Measurements from ENCODE around the gene PDK1. TPM values are rescaled to one million over a fixed set of nuclear protein-coding genes. Genes with fewer than 3 reads are reported as not detected.

PDK1 gene
- total RNA-seq, 1 donor from 2014 or later: 65.2 TPM

DNA sequence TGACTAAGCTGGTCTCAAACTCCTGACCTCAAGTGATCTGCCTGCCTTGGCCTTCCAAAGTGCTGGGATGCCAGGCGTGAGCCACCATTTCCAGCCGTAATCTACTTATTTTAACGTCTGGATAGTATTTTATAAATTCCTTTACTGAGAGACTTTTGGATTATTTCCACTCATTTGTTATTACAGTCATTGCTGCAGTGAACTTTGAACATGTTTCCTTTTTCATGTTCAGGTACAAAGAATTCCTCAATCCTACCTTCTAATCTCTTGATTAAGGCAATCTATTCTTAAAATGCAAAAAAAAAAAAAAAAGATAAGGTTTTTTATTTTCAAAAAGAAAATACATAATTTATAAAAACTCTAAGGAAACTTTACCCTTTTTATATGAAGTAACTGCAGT is 78.6 kb downstream of the PDK1 start:
- Histone ChIP-seq H3K9me3 (ENCODE audit: low read depth) (no peaks in the 10 kb centered on the region), H3K36me3 (no peaks in the 10 kb centered on the region), H3K27ac (no peak overlapping the region), H3K4me3 (no peak overlapping the region), H3K79me2 (ENCODE audit: low read depth) (no peaks in the 10 kb centered on the region), H3K27me3 (no peaks in the 10 kb centered on the region), H2AFZ (replicated peaks) (no peak overlapping the region), H4K20me1 (ENCODE audit: low read depth) (no peaks in the 10 kb centered on the region), H3F3A (ENCODE audit: low read depth) (no peaks in the 10 kb centered on the region), H3K9ac (no peak overlapping the region), H3K4me1 (no peaks in the 10 kb centered on the region), H3K4me2 (no peak overlapping the region)
- peaks cover 5% of the 10 kb centered on the region for H3K36me3 Mint-ChIP-seq
- no peaks in the 10 kb centered on the region for H3K9me3 Mint-ChIP-seq
- no peak overlapping the region for H3K4me3 Mint-ChIP-seq
- no peak for TF ChIP-seq EZH2 (IDR thresholded peaks at IDR 0.05)
- TF ChIP-seq, protein P1, sequence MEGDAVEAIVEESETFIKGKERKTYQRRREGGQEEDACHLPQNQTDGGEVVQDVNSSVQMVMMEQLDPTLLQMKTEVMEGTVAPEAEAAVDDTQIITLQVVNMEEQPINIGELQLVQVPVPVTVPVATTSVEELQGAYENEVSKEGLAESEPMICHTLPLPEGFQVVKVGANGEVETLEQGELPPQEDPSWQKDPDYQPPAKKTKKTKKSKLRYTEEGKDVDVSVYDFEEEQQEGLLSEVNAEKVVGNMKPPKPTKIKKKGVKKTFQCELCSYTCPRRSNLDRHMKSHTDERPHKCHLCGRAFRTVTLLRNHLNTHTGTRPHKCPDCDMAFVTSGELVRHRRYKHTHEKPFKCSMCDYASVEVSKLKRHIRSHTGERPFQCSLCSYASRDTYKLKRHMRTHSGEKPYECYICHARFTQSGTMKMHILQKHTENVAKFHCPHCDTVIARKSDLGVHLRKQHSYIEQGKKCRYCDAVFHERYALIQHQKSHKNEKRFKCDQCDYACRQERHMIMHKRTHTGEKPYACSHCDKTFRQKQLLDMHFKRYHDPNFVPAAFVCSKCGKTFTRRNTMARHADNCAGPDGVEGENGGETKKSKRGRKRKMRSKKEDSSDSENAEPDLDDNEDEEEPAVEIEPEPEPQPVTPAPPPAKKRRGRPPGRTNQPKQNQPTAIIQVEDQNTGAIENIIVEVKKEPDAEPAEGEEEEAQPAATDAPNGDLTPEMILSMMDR (IDR thresholded peaks at IDR 0.05): no peak
- no peak for TF ChIP-seq EZH2phosphoT487 (IDR thresholded peaks at IDR 0.05)
- no peak for DNase-seq (ENCODE audit: low spot score)
- H3K27ac Mint-ChIP-seq: no peak overlapping the region
- no peaks in the 10 kb centered on the region for H3K4me1 Mint-ChIP-seq
- H3K27me3 Mint-ChIP-seq (ENCODE audit: insufficient read depth, low read depth): peaks cover 2% of the 10 kb centered on the region

DNA sequence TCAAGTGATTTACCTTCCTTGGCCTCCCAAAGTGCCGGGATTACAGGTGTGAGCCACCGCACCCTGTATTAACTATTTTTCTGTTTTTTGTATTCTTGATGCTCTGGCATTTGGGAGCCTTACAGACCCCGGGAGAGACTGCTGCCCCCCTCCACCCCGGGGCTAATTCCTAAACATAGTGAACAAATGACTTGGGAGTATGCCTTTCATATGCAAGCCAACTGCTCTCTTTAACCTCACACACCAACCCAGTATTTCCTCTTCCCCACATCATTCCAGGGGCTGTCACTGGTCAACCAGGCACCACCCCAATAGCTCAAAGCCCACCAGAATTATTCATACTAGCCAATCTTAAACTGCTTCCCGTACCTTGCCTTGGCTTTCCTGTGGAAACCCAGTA is 79.7 kb downstream of the PDK1 start:
- Histone ChIP-seq H3K9ac (no peak overlapping the region), H3K4me1 (no peaks in the 10 kb centered on the region), H3F3A (ENCODE audit: low read depth) (no peaks in the 10 kb centered on the region), H3K9me3 (ENCODE audit: low read depth) (no peaks in the 10 kb centered on the region), H4K20me1 (ENCODE audit: low read depth) (no peaks in the 10 kb centered on the region), H3K79me2 (ENCODE audit: low read depth) (no peaks in the 10 kb centered on the region), H3K4me3 (no peak overlapping the region), H2AFZ (replicated peaks) (no peak overlapping the region), H3K27me3 (no peaks in the 10 kb centered on the region), H3K4me2 (no peak overlapping the region), H3K27ac (no peak overlapping the region), H3K36me3 (no peaks in the 10 kb centered on the region)
- Mint-ChIP-seq H3K9me3 (no peaks in the 10 kb centered on the region), H3K4me3 (no peak overlapping the region), H3K4me1 (no peaks in the 10 kb centered on the region), H3K36me3 (peaks cover 2% of the 10 kb centered on the region), H3K27me3 (ENCODE audit: insufficient read depth, low read depth) (peaks cover 2% of the 10 kb centered on the region), H3K27ac (no peak overlapping the region)
- no peak for TF ChIP-seq EZH2phosphoT487 (IDR thresholded peaks at IDR 0.05)
- no peak for TF ChIP-seq EZH2 (IDR thresholded peaks at IDR 0.05)
- DNase-seq (ENCODE audit: low spot score): no peak

DNA sequence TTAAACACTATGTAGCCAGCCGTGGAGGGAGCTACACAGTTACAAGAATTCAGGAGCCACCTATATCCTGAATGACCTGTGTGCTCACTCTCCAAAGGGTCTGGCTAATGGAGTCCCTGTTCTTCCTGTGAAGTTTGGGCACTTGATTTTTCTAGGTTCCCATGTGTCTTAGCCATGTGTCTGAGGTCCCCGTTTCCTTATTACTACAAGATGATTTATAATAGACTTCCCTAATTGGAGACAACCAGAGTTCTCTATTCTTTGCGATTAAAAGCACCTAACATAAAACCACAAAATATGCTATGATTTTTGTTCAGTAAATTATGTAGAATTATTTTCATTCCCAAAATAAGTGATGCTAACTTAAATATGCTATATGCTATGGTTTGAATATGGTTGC is 83.4 kb downstream of the PDK1 start:
- TF ChIP-seq, protein P1 (IDR thresholded peaks at IDR 0.05): no peak
- TF ChIP-seq EZH2phosphoT487 (IDR thresholded peaks at IDR 0.05) (no peak), EZH2 (IDR thresholded peaks at IDR 0.05) (no peak)
- no peak overlapping the region for H3K27ac Mint-ChIP-seq
- no peak for DNase-seq (ENCODE audit: low spot score)
- no peaks in the 10 kb centered on the region for H3K79me2 ChIP-seq (ENCODE audit: low read depth)
- no peaks in the 10 kb centered on the region for H3K36me3 ChIP-seq
- H3F3A ChIP-seq (ENCODE audit: low read depth): no peaks in the 10 kb centered on the region
- H3K9me3 ChIP-seq (ENCODE audit: low read depth): no peaks in the 10 kb centered on the region
- H3K27me3 Mint-ChIP-seq (ENCODE audit: insufficient read depth, low read depth): peaks cover 2% of the 10 kb centered on the region
- no peaks in the 10 kb centered on the region for H4K20me1 ChIP-seq (ENCODE audit: low read depth)
- H3K4me3 Mint-ChIP-seq: no peak overlapping the region
- no peaks in the 10 kb centered on the region for H3K27me3 ChIP-seq
- H3K4me1 Mint-ChIP-seq: no peaks in the 10 kb centered on the region
- no peaks in the 10 kb centered on the region for H3K36me3 Mint-ChIP-seq
- no peak overlapping the region for H3K4me2 ChIP-seq
- no peak overlapping the region for H3K27ac ChIP-seq
- H3K4me1 ChIP-seq: no peaks in the 10 kb centered on the region
- H3K4me3 ChIP-seq: no peak overlapping the region
- H3K9me3 Mint-ChIP-seq: no peaks in the 10 kb centered on the region
- H2AFZ ChIP-seq (replicated peaks): no peak overlapping the region
- H3K9ac ChIP-seq: no peak overlapping the region

DNA sequence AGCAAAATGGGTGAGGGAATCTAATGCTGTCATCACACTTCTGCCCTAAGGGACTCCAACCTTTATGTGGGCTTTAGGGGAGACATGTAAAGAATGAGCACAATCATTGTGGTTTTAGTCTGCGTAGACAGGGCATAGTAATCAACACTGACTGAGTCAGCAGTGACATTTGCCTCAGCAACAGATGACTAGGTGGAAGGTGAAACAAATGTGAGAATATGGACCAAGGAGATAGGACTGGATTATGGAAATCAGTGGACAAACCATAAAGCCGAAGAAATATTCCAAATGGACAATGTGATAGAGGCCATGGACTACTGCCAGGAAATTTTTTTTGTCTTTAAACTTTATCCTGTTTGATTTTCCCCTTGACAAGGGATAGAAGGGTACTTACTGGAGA is 83.9 kb downstream of the PDK1 start:
- Mint-ChIP-seq H3K36me3 (no peaks in the 10 kb centered on the region), H3K27me3 (ENCODE audit: insufficient read depth, low read depth) (peaks cover 2% of the 10 kb centered on the region), H3K27ac (no peak overlapping the region), H3K4me3 (no peak overlapping the region), H3K9me3 (no peaks in the 10 kb centered on the region), H3K4me1 (no peaks in the 10 kb centered on the region)
- H2AFZ ChIP-seq (replicated peaks): no peak overlapping the region
- H3F3A ChIP-seq (ENCODE audit: low read depth): no peaks in the 10 kb centered on the region
- no peak overlapping the region for H3K4me2 ChIP-seq
- DNase-seq (ENCODE audit: low spot score): no peak
- no peaks in the 10 kb centered on the region for H3K4me1 ChIP-seq
- no peaks in the 10 kb centered on the region for H4K20me1 ChIP-seq (ENCODE audit: low read depth)
- no peak overlapping the region for H3K4me3 ChIP-seq
- TF ChIP-seq, protein P1 (IDR thresholded peaks at IDR 0.05): no peak
- TF ChIP-seq EZH2 (IDR thresholded peaks at IDR 0.05): no peak
- no peak for TF ChIP-seq EZH2phosphoT487 (IDR thresholded peaks at IDR 0.05)
- H3K79me2 ChIP-seq (ENCODE audit: low read depth): no peaks in the 10 kb centered on the region
- no peaks in the 10 kb centered on the region for H3K9me3 ChIP-seq (ENCODE audit: low read depth)
- H3K27ac ChIP-seq: no peak overlapping the region
- H3K36me3 ChIP-seq: no peaks in the 10 kb centered on the region
- no peak overlapping the region for H3K9ac ChIP-seq
- H3K27me3 ChIP-seq: no peaks in the 10 kb centered on the region
